22Rv1 (cell line): Measurements from ENCODE around the gene HAO1.

Experiments
- ZFX ChIP-seq: fragments of 450-650 bp; IDR thresholded peaks from 2 replicates; pipeline ENCODE4 v1.6.1; 2017; ENCODE audit warnings: antibody characterized with exemption, borderline replicate concordance
- TF ChIP-seq, protein P1 (sequence below): fragments of 450-650 bp; IDR thresholded peaks from 2 replicates; pipeline ENCODE4 v1.5.1; 2017; ENCODE audit warnings: mild to moderate bottlenecking

DNA sequence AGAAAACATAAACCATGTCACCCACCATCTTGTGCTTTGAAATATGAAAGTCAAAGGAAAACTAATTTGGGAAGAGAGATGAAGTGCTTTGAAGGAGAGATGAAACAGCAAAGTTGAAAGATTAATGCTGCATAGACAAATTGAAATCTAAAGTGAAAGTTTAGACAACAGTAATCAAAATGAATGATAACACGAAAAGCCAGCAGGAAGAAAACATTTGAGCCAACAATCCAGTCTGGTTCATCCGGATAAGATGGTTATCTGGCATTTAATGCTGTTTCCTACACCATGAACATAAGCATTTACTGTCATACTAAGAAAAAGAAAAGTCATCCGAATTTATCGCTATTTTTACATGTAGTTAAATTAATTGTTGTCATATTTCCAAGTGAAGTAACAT lies 595 bp downstream of the HAO1 start:
- no peak for TF ChIP-seq ZFX
- TF ChIP-seq, protein P1, sequence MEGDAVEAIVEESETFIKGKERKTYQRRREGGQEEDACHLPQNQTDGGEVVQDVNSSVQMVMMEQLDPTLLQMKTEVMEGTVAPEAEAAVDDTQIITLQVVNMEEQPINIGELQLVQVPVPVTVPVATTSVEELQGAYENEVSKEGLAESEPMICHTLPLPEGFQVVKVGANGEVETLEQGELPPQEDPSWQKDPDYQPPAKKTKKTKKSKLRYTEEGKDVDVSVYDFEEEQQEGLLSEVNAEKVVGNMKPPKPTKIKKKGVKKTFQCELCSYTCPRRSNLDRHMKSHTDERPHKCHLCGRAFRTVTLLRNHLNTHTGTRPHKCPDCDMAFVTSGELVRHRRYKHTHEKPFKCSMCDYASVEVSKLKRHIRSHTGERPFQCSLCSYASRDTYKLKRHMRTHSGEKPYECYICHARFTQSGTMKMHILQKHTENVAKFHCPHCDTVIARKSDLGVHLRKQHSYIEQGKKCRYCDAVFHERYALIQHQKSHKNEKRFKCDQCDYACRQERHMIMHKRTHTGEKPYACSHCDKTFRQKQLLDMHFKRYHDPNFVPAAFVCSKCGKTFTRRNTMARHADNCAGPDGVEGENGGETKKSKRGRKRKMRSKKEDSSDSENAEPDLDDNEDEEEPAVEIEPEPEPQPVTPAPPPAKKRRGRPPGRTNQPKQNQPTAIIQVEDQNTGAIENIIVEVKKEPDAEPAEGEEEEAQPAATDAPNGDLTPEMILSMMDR = no peak
